Neural cell (in vitro differentiated cells): ENCODE data around the gene HDAC4. TPM values are rescaled to one million over a fixed set of nuclear protein-coding genes. Genes with fewer than 3 reads are reported as not detected.

Source experiments
- H2AFZ ChIP-seq: fragments of 200-600, 300-800 bp; sonication (generic), shearing (Covaris generic); 2 replicates; pipeline ENCODE4 v1.6.0; 2014; ENCODE audit warnings: low read depth, mild to moderate bottlenecking, antibody characterized with exemption, low read length, moderate library complexity
- H3F3A ChIP-seq: fragments of 200-600 bp; shearing (Covaris generic); 2 replicates; pipeline ENCODE4 v1.6.1; 2016; ENCODE audit warnings: mild to moderate bottlenecking, moderate library complexity, mixed read lengths, antibody characterized with exemption, low read length; ENCODE audit not compliant: insufficient read depth, poor library complexity, severe bottlenecking
- H3K27ac ChIP-seq: fragments of 200-600, 300-800 bp; sonication (generic), shearing (Covaris generic); 2 replicates; pipeline ENCODE4 v1.5.1; 2014; ENCODE audit warnings: mild to moderate bottlenecking, low read length, moderate library complexity
- H3K27me3 ChIP-seq: fragments of 300-800, 200-600 bp; sonication (generic), shearing (Covaris generic); 2 replicates; pipeline ENCODE4 v1.6.0; 2014; ENCODE audit warnings: mild to moderate bottlenecking, low read depth, low read length, moderate library complexity; ENCODE audit not compliant: insufficient read depth
- H3K36me3 ChIP-seq: fragments of 300-800, 200-600 bp; sonication (generic), shearing (Covaris generic); 2 replicates; pipeline ENCODE4 v1.5.1; 2014; ENCODE audit warnings: mild to moderate bottlenecking, antibody characterized with exemption, low read length, moderate library complexity; ENCODE audit not compliant: insufficient read depth
- H3K4me2 ChIP-seq: fragments of 300-800, 200-600 bp; sonication (generic), shearing (Covaris generic); 2 replicates; pipeline ENCODE4 v1.6.0; 2014; ENCODE audit warnings: mild to moderate bottlenecking, low read length
- H3K4me3 ChIP-seq: fragments of 300-800, 200-600 bp; sonication (generic), shearing (Covaris generic); 2 replicates; pipeline ENCODE4 v1.5.1; 2014; ENCODE audit warnings: mild to moderate bottlenecking, low read length, moderate library complexity
- H3K79me2 ChIP-seq: fragments of 200-600 bp; shearing (Covaris generic); replicated peaks from 2 replicates; pipeline ENCODE4 v1.6.0; 2014; ENCODE audit warnings: mild to moderate bottlenecking, low read length, moderate library complexity; ENCODE audit not compliant: insufficient read depth
- H3K9ac ChIP-seq: fragments of 300-800, 200-600 bp; sonication (generic), shearing (Covaris generic); 2 replicates; pipeline ENCODE4 v1.6.1; 2016; ENCODE audit warnings: mild to moderate bottlenecking, low read length, mixed read lengths
- H3K9me2 ChIP-seq: fragments of 200-600 bp; shearing (Covaris generic); 2 replicates; pipeline ENCODE4 v1.6.1; 2016; ENCODE audit warnings: mild to moderate bottlenecking, low read length, mixed read lengths; ENCODE audit not compliant: insufficient read depth
- H3K9me3 ChIP-seq: fragments of 200-600, 300-800 bp; sonication (generic), shearing (Covaris generic); 2 replicates; pipeline ENCODE4 v1.6.1; 2016; ENCODE audit warnings: mild to moderate bottlenecking, mixed run types, low read length, moderate library complexity, mixed read lengths
- H4K20me1 ChIP-seq: fragments of 200-600 bp; shearing (Covaris generic); 2 replicates; pipeline ENCODE4 v1.6.1; 2016; ENCODE audit warnings: mild to moderate bottlenecking, mixed run types; ENCODE audit not compliant: insufficient read depth
- CTCF ChIP-seq: fragments of 450-650 bp; IDR thresholded peaks from 2 replicates; pipeline ENCODE4 v1.5.1; 2014; ENCODE audit warnings: antibody characterized with exemption, mild to moderate bottlenecking, moderate library complexity; ENCODE audit not compliant: poor library complexity, severe bottlenecking
- EP300 ChIP-seq: fragments of 450-650 bp; conservative IDR thresholded peaks from 2 replicates; pipeline ENCODE4 v1.6.1; 2014; ENCODE audit warnings: antibody characterized with exemption, mild to moderate bottlenecking, moderate library complexity; ENCODE audit not compliant: poor library complexity, severe bottlenecking
- EZH2 ChIP-seq: fragments of 200-600, 300-800 bp; shearing (Covaris generic), sonication (generic); IDR thresholded peaks from 2 replicates; pipeline ENCODE4 v1.6.1; 2014; ENCODE audit warnings: antibody characterized with exemption, low read length, borderline replicate concordance, mild to moderate bottlenecking; ENCODE audit not compliant: insufficient read depth, poor library complexity, severe bottlenecking
- MXI1 ChIP-seq: fragments of 450-650 bp; conservative IDR thresholded peaks from 2 replicates; pipeline ENCODE4 v1.6.1; 2014; ENCODE audit warnings: antibody characterized with exemption, mild to moderate bottlenecking; ENCODE audit not compliant: poor library complexity, severe bottlenecking
- POLR2AphosphoS5 ChIP-seq: IDR thresholded peaks from 2 replicates; pipeline ENCODE4 v1.6.1; 2012
- RAD21 ChIP-seq: fragments of 450-650 bp; conservative IDR thresholded peaks from 2 replicates; pipeline ENCODE4 v1.6.1; 2014; ENCODE audit warnings: antibody characterized with exemption, mild to moderate bottlenecking, moderate library complexity
- REST ChIP-seq: IDR thresholded peaks from 2 replicates; pipeline ENCODE4 v1.6.1; 2012; ENCODE audit warnings: borderline replicate concordance
- SMC3 ChIP-seq: fragments of 450-650 bp; conservative IDR thresholded peaks from 2 replicates; pipeline ENCODE4 v1.6.1; 2014; ENCODE audit warnings: antibody characterized with exemption, mild to moderate bottlenecking, moderate library complexity; ENCODE audit not compliant: poor library complexity
- TAF1 ChIP-seq: IDR thresholded peaks from 2 replicates; pipeline ENCODE4 v1.6.1; 2012; ENCODE audit warnings: low read depth
- polyA plus RNA-seq: library from polyadenylated mRNA; depleted of rRNA; stranded (reverse); fragments of >200 nt; gene quantifications from 2 replicates; pipeline ENCODE4 v1.2.3, GENCODE V29; 2014

Gene HDAC4
- polyA plus RNA-seq, 1 donor from 2014 or later = 3.4 TPM

GRCh38 chr2:239265681-239266433, 135.0 kb downstream of the HDAC4 start:
- Histone ChIP-seq H4K20me1 (no peaks in the 10 kb centered on the region), H3K9ac (no peak overlapping the region), H3K4me2 (no peak overlapping the region), H2AFZ (no peak overlapping the region), H3K9me3 (no peaks in the 10 kb centered on the region), H3K27me3 (no peaks in the 10 kb centered on the region), H3K9me2 (no peaks in the 10 kb centered on the region), H3K27ac (no peak overlapping the region), H3F3A (no peaks in the 10 kb centered on the region), H3K79me2 (peaks cover 5% of the 10 kb centered on the region), H3K36me3 (no peaks in the 10 kb centered on the region), H3K4me3 (no peak overlapping the region)
- TF ChIP-seq RAD21 (no peak), EP300 (no peak), POLR2AphosphoS5 (no peak), REST (no peak), MXI1 (no peak), CTCF (no peak), SMC3 (no peak), TAF1 (no peak), EZH2 (no peak)

- no peaks in the 10 kb centered on the region for H3K9me3 ChIP-seq
- TF ChIP-seq POLR2AphosphoS5 (no peak), EP300 (no peak), REST (no peak), MXI1 (no peak), TAF1 (no peak), RAD21 (no peak), SMC3 (no peak), EZH2 (no peak), CTCF (no peak)
- no peak overlapping the region for H3K4me2 ChIP-seq
- H3K27me3 ChIP-seq = no peaks in the 10 kb centered on the region
- H3K4me3 ChIP-seq = no peak overlapping the region
- no peaks in the 10 kb centered on the region for H3K36me3 ChIP-seq
- H3K79me2 ChIP-seq = peaks cover 5% of the 10 kb centered on the region
- no peaks in the 10 kb centered on the region for H4K20me1 ChIP-seq
- H3K9ac ChIP-seq = no peak overlapping the region
- no peak overlapping the region for H3K27ac ChIP-seq
- no peak overlapping the region for H2AFZ ChIP-seq
- H3F3A ChIP-seq = no peaks in the 10 kb centered on the region
- no peaks in the 10 kb centered on the region for H3K9me2 ChIP-seq
Observed at GRCh38 chr2:239264838-239265651, 135.8 kb downstream of the HDAC4 start.
